T47D (cell line): ENCODE measurements around the gene UCHL1.

Experiments used
- DNase-seq, 2 experiments: peaks; one replicate each; pipeline versions ENCODE4 v3.0.0 to v3.0.0-alpha.2; 2011 to 2012; ENCODE audit warnings: low read depth in 1 of 2, low spot score in 1 of 2
- JUND ChIP-seq: IDR thresholded peaks from 2 replicates; pipeline ENCODE4 v1.6.1; 2012; ENCODE audit warnings: low read depth
- in situ Hi-C: cut with HindIII; loops from 2 replicates; pipeline ENCODE4 v1.10.0; 2016; ENCODE audit warnings: low sequenced_read_pairs, low pct_unique_long_range_greater_than_20kb

Gene UCHL1

GRCh38 chr4:41256740-41257256, at the start of gene UCHL1:
Gene UCHL1 (plus strand): TSS chr4:41256928. CDS start chr4:41256977, 49 bp downstream.
- in situ Hi-C loops, result no loop called here
- no peak for TF ChIP-seq JUND
- no peak for DNase-seq

DNA sequence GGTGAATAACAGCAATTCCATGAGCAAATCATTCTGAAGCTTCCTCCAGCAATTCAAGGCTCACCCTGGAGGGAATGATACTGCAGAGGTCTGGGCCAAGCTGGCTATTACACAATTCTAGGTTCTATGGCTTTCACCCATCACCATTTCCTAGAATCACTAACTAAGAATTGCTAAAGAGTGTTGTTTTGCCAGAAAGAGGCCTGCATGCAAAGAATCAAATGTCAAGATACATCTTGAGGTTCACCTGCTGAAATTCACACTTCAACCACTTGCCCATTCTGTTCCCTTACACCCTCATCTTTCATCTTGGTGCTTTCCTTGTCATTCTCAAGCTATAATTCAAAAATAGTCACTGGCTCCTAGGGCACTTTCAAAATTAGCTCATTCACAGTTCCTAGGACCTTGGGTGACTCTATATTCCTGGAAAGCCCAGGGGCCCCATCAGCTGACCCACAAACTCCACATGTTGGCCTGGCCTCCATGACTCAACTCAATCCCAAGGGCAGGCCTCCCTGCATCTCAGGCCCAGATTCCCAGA, 49.4 kb upstream of the UCHL1 start:
- in situ Hi-C loops, result no loop called here
- no peak for TF ChIP-seq JUND

GRCh38 chr4:41209187-41209586, 47.5 kb upstream of the UCHL1 start:
- peak; percentile 54 to 78 for DNase-seq
- no peak for TF ChIP-seq JUND

More for the DNA sequence above, 49.4 kb upstream of the UCHL1 start:
- DNase-seq, result no peak

GRCh38 chr4:41209901-41210300, 46.8 kb upstream of the UCHL1 start:
- DNase-seq, result no peak
- in situ Hi-C loops, result no loop called here
- TF ChIP-seq JUND, result no peak

More at GRCh38 chr4:41209187-41209586, 47.5 kb upstream of the UCHL1 start:
- in situ Hi-C loops, result no loop called here

- no peak for DNase-seq
- in situ Hi-C loops, result no loop called here
- TF ChIP-seq JUND, result no peak
These were observed 44.6 kb upstream of the UCHL1 start for GRCh38 chr4:41211951-41212615.

- TF ChIP-seq JUND, result no peak
- DNase-seq, result peak; percentile 58 to 68
- in situ Hi-C loops, result no loop called here
These were observed 44.0 kb upstream of the UCHL1 start for GRCh38 chr4:41212616-41213203.

DNA sequence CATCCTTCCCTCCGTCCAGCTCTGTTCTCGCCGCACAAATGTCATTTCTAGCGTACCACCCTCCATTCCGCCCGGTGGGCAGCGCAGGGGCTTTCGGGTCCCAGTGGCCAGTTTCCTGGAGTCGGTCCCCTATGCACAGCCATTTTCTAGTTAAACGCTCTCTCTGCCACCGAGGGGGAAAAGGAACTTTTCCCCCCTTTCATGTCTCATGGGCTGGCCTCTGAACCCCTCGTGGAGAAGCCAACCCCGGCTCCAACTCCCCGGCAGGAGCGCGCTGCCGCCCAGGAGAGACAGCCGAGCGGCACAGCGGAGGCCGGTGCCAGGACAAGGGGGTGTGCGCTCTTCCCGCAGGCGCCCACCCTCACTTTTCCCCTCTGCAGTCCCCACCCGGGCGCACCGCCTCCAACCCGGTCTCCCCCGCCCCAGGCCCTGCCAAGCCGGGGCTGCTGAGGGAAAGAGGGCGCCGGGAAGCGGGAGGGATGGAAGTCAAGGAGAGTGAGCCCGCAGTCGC, 43.0 kb upstream of the UCHL1 start:
- in situ Hi-C loops, result no loop called here
- TF ChIP-seq JUND, result no peak
- peak in 1 of 2 experiments; percentile 4 for DNase-seq

- in situ Hi-C loops, result no loop called here
These were observed 42.4 kb upstream of the UCHL1 start, which contains the start of gene APBB2 for GRCh38 chr4:41214136-41214824. Gene APBB2 (minus strand): TSS chr4:41214542. CDS start chr4:41033254, 181,288 bp downstream.

GRCh38 chr4:41214825-41215146, 41.9 kb upstream of the UCHL1 start:
- TF ChIP-seq JUND, result no peak
- DNase-seq, result no peak
- in situ Hi-C loops, result no loop called here

More at GRCh38 chr4:41214136-41214824, 42.4 kb upstream of the UCHL1 start, which contains the start of gene APBB2:
- DNase-seq, result peak; percentile 89 to 96
- TF ChIP-seq JUND, result no peak

- in situ Hi-C loops, result no loop called here
- TF ChIP-seq JUND, result no peak
- peak in 1 of 2 experiments; percentile 14 for DNase-seq
These were observed 41.6 kb upstream of the UCHL1 start for GRCh38 chr4:41215155-41215554.

DNA sequence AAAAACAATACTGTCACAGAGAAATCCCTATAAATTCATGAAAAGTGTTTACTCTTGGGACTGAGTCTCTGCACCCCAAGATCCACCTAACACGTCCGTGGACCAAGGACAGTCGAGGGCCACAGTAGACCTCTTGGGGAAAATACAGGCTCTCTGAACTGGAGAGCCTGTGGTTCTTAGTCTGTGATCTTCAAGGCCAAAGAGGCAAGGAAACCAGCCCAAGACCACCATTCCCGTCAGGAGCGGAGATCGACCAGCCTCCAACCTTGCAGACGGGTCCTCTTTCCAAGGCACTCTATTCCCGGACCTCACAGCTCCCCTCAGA, 40.8 kb upstream of the UCHL1 start:
- TF ChIP-seq JUND, result no peak
- no peak for DNase-seq
- in situ Hi-C loops, result no loop called here

- in situ Hi-C loops, result no loop called here
- DNase-seq, result peak; percentile 66 to 91
- TF ChIP-seq JUND, result no peak
These were observed 40.3 kb upstream of the UCHL1 start for GRCh38 chr4:41216294-41217019.
